GM21619 (cell line): ENCODE data around the gene UMODL1.

Source experiments
- ATAC-seq: cut with Tn5 transposase; IDR thresholded peaks from one replicate; pipeline ENCODE4 v1.9.1; 2021; ENCODE audit not compliant: unreplicated experiment

UMODL1 gene

GRCh38 chr21:42186591-42186990 is 115.5 kb downstream of the UMODL1 start:
- no peak for ATAC-seq

GRCh38 chr21:42187976-42188653 is 117.0 kb downstream of the UMODL1 start:
- peak; percentile 96 for ATAC-seq

- ATAC-seq = no peak
Measured at GRCh38 chr21:42188663-42189062, 117.5 kb downstream of the UMODL1 start.

GRCh38 chr21:42189431-42189830 is 118.3 kb downstream of the UMODL1 start:
- ATAC-seq = no peak

DNA sequence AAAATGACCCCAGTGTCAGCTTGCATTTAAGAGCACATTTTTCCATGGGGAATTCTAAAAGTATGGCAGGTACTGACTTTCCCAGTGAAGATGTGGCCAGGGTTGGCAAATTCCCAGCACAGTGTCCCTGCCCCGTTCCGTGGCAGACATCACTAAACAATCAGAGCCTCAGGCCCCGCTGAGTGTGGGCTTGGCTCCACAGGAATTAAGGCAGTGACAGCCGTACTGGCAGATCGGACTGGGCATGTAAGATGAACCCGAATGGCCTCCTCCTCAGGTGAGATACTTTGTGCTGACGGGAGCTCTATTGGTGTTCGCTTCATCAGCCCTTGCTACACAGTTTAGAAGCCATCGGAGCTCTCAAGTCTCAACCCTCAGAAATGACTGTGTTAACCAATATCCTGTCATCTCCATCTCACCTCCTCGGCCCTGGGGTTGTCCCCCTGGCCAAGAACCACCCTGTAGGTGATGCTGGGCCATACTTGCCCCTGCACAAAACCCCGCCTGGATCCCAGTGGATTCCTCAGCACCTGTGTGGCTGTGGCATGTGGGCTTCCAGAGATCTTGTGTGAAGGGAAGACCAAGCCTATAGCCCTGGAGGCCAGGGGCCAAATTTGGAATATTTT is 118.9 kb downstream of the UMODL1 start:
- no peak for ATAC-seq

GRCh38 chr21:42190486-42190863 is 119.4 kb downstream of the UMODL1 start:
- ATAC-seq = no peak

DNA sequence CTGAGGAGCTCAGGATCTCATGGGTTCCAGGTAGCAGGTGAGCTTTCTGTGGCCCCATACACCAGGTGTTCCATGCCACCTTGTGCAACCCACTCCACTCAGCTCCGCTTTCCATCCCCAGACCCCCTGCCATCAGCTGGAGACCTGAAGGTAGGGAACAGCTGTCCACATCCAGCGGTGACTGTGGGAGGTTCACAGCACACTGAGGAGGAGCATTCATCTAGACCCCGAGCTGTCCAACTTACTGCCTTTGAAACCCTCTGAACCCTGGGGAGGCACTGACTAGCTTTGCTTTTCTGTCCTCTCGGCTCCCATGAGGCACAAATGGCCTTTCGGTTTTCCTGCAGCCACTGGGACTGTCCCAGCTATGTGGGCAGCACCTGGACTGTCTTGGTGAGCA is 119.9 kb downstream of the UMODL1 start:
- ATAC-seq = no peak

GRCh38 chr21:42191696-42192595 is 120.8 kb downstream of the UMODL1 start:
- ATAC-seq = no peak
